ENCODE data around the gene VSNL1.

- TF ChIP-seq EZH2 (IDR thresholded peaks at IDR 0.05; ENCODE audit: insufficient read depth, poor library complexity, severe bottlenecking) (no peak), EZH2phosphoT487 (IDR thresholded peaks at IDR 0.05; ENCODE audit: insufficient read depth, low read depth) (no peak)
These were observed 2.0 kb downstream of the VSNL1 start for GRCh38 chr2:17542471-17542870.

All from GM23248 (cell line).